ENCODE data around the gene LIN28B. TPM values are rescaled to one million over a fixed set of nuclear protein-coding genes. Genes with fewer than 3 reads are reported as not detected.

Gene LIN28B
- total RNA-seq, 1 experiment from 2014 or later = 21.6 TPM

GRCh38 chr6:104954190-104954797, 2.6 kb upstream of the LIN28B start:
- DNase-seq (ENCODE audit: low spot score) = no peak
- H3K27ac ChIP-seq (ENCODE audit: low read depth, low read length, poor library complexity, severe bottlenecking) = no peak overlapping the region
- H3K36me3 ChIP-seq (ENCODE audit: insufficient read depth, low read length, poor library complexity, severe bottlenecking) = no peaks in the 10 kb centered on the region
- no peak for TF ChIP-seq EZH2 (IDR thresholded peaks at IDR 0.05; ENCODE audit: borderline replicate concordance, low read depth, low read length, poor library complexity, severe bottlenecking)
- TF ChIP-seq CTCF (conservative IDR thresholded peaks at IDR 0.05; ENCODE audit: low read depth, low read length) = no peak
- H3K27me3 ChIP-seq (replicated peaks; ENCODE audit: insufficient read depth, low read depth, low read length, poor library complexity) = peaks cover 69% of the 10 kb centered on the region
- H3K4me1 ChIP-seq (ENCODE audit: insufficient read depth, low read length, poor library complexity, severe bottlenecking) = peaks cover 10% of the 10 kb centered on the region
- BruUV-seq (replicated peaks) = no TSS peak
- H3K9me3 ChIP-seq (ENCODE audit: low read depth, low read length, poor library complexity, severe bottlenecking) = no peaks in the 10 kb centered on the region
- ChIA-PET POLR2A (ENCODE audit: low non-redundant PET) (no interaction called here), CTCF (no interaction called here)
- no peak overlapping the region for H3K4me3 ChIP-seq (ENCODE audit: low read depth, low read length, poor library complexity, severe bottlenecking)
- intact Hi-C loops (cut with micrococcal nuclease; ENCODE audit: unreplicated experiment) = no loop called here

DNA sequence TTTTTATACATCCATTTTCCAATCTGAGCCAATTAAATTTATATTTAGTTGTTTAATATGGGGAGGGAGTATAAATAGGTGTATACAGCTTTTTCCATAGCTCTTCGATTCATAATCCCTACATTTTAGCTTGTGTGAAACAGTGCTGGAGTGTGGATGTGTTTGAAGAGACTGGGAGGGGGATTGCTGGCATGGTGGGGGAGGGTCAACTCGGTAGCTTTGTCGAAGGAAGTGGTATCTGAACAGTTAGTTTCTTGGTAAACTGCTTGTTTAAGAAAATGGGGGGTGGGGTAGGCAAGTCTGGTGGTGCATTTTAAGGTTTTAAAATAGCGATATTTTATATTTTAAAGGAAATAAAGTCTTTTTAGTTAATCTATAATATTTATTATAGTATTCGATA, 1.4 kb upstream of the LIN28B start:
- Histone ChIP-seq H3K4me3 (ENCODE audit: low read depth, low read length, poor library complexity, severe bottlenecking) (no peak overlapping the region), H3K4me1 (ENCODE audit: insufficient read depth, low read length, poor library complexity, severe bottlenecking) (peaks cover 10% of the 10 kb centered on the region), H3K27me3 (replicated peaks; ENCODE audit: insufficient read depth, low read depth, low read length, poor library complexity) (peaks cover 70% of the 10 kb centered on the region), H3K9me3 (ENCODE audit: low read depth, low read length, poor library complexity, severe bottlenecking) (no peaks in the 10 kb centered on the region), H3K27ac (ENCODE audit: low read depth, low read length, poor library complexity, severe bottlenecking) (no peak overlapping the region), H3K36me3 (ENCODE audit: insufficient read depth, low read length, poor library complexity, severe bottlenecking) (no peaks in the 10 kb centered on the region)
- ChIA-PET CTCF (no interaction called here), POLR2A (ENCODE audit: low non-redundant PET) (no interaction called here)
- BruUV-seq (replicated peaks) = no TSS peak
- intact Hi-C loops (cut with micrococcal nuclease; ENCODE audit: unreplicated experiment) = no loop called here
- TF ChIP-seq EZH2 (IDR thresholded peaks at IDR 0.05; ENCODE audit: borderline replicate concordance, low read depth, low read length, poor library complexity, severe bottlenecking) (no peak), CTCF (conservative IDR thresholded peaks at IDR 0.05; ENCODE audit: low read depth, low read length) (no peak)
- DNase-seq (ENCODE audit: low spot score) = no peak

DNA sequence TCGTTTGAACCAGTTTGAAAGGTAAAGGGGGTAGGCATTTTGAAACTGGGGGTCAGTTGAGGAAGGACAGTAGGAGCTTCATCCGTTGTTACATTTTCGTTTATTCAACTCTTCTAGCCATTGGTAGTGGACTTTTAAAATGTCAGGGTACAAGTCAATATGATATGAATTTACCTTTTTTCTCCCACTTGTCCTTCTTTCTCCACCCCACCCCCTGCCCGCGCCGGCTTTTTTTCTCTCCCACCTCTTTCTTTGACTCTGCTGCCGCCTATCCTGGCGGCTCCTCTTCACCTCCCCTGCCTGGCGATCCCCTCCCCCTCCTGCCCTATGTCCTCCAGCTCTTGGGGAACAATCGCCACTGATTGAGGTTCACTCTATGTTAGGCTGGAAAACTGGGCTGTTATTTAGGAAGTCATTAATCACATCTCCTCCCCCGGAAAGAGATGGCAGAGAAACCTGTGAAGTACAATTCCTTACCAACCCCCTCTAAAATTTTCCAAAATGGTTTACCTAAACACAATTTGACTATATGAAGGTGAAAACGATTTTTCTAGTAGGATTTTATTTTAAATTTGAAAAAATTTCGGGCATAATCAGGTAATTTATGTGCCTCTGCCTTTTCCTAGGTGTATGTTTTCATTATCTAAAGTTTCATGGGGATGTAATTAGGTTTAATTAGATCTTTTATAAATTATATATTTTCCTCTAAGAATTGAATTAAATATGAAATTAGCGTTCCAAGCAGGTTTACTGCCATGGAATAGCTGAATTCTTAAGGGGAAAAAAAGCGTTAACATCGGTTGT, 778 bp upstream of the LIN28B start:
- H3K27me3 ChIP-seq (replicated peaks; ENCODE audit: insufficient read depth, low read depth, low read length, poor library complexity) = peaks cover 64% of the 10 kb centered on the region
- TF ChIP-seq CTCF (conservative IDR thresholded peaks at IDR 0.05; ENCODE audit: low read depth, low read length) (no peak), EZH2 (IDR thresholded peaks at IDR 0.05; ENCODE audit: borderline replicate concordance, low read depth, low read length, poor library complexity, severe bottlenecking) (no peak)
- intact Hi-C loops (cut with micrococcal nuclease; ENCODE audit: unreplicated experiment) = no loop called here
- BruUV-seq (replicated peaks) = no TSS peak
- no peaks in the 10 kb centered on the region for H3K36me3 ChIP-seq (ENCODE audit: insufficient read depth, low read length, poor library complexity, severe bottlenecking)
- H3K9me3 ChIP-seq (ENCODE audit: low read depth, low read length, poor library complexity, severe bottlenecking) = no peaks in the 10 kb centered on the region
- ChIA-PET CTCF (no interaction called here), POLR2A (ENCODE audit: low non-redundant PET) (no interaction called here)
- H3K4me1 ChIP-seq (ENCODE audit: insufficient read depth, low read length, poor library complexity, severe bottlenecking) = peaks cover 10% of the 10 kb centered on the region
- H3K4me3 ChIP-seq (ENCODE audit: low read depth, low read length, poor library complexity, severe bottlenecking) = peak overlapping the region; percentile 56
- peak; percentile 15 for DNase-seq (ENCODE audit: low spot score)
- peak overlapping the region; percentile 81 for H3K27ac ChIP-seq (ENCODE audit: low read depth, low read length, poor library complexity, severe bottlenecking)
